ENCODE data around the gene HSD11B1L. TPM values are rescaled to one million over a fixed set of nuclear protein-coding genes. Genes with fewer than 3 reads are reported as not detected.

Gene HSD11B1L
- total RNA-seq, 1 donor from 2014 or later: 10.3 TPM

DNA sequence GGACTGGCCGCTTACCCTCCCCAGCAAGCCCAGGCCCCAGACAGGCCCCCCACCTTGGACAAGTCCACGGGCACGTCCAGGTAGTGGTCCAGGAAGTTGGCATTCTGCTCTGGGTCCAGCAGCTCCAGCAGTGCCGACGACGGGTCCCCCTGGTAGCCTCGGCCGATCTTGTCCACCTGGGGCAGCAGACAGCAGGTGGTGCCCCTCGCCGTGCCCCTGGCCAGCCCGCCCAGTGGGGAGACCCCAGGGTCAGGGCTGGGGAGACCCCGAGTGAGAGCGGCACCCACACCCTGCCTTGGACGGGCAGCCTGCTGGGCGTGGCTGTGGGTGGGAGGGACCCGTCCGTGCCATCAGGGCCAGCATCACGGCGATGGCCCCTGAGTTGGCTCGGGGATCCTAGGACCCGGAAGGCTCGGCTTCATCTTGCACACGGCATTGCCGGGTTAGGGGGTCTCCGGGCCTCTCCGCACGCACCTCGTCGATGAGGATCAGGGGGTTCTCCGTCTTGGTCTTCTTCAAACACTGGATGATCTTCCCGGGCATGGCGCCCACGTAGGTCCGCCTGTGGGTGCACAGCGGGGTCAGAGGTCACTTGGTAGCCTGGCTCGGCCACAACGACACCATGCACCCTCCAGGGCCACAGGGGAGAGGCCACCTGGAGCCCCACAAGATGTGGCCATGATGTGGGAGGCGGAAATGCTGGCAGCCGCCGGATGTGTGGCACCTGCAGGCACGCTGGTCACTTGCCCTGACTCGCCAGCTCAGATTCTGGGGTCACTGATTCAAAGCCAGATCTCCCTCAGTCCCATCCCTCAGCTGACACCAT, 15.6 kb downstream of the HSD11B1L start:
- peaks cover 24% of the 10 kb centered on the region for H3K4me1 ChIP-seq
- intact Hi-C loops (cut with DNase I): no loop called here
- TF ChIP-seq, protein P1, sequence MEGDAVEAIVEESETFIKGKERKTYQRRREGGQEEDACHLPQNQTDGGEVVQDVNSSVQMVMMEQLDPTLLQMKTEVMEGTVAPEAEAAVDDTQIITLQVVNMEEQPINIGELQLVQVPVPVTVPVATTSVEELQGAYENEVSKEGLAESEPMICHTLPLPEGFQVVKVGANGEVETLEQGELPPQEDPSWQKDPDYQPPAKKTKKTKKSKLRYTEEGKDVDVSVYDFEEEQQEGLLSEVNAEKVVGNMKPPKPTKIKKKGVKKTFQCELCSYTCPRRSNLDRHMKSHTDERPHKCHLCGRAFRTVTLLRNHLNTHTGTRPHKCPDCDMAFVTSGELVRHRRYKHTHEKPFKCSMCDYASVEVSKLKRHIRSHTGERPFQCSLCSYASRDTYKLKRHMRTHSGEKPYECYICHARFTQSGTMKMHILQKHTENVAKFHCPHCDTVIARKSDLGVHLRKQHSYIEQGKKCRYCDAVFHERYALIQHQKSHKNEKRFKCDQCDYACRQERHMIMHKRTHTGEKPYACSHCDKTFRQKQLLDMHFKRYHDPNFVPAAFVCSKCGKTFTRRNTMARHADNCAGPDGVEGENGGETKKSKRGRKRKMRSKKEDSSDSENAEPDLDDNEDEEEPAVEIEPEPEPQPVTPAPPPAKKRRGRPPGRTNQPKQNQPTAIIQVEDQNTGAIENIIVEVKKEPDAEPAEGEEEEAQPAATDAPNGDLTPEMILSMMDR (IDR thresholded peaks at IDR 0.05): no peak
- TF ChIP-seq POLR2AphosphoS5 (IDR thresholded peaks at IDR 0.05; ENCODE audit: insufficient read depth in 1 of 2, low read depth in 1 of 2): no peak
- TF ChIP-seq POLR2A (IDR thresholded peaks at IDR 0.05): no peak
- no peaks in the 10 kb centered on the region for H3K9me3 ChIP-seq
- H3K4me3 ChIP-seq: no peak overlapping the region
- H3K36me3 ChIP-seq: peaks cover 0 to 66% of the 10 kb centered on the region in 2 donors
- no peak overlapping the region for H3K27ac ChIP-seq
- DNase-seq (ENCODE audit: extremely low spot score in 2 of 2): no peak
- no peaks in the 10 kb centered on the region for H3K27me3 ChIP-seq

DNA sequence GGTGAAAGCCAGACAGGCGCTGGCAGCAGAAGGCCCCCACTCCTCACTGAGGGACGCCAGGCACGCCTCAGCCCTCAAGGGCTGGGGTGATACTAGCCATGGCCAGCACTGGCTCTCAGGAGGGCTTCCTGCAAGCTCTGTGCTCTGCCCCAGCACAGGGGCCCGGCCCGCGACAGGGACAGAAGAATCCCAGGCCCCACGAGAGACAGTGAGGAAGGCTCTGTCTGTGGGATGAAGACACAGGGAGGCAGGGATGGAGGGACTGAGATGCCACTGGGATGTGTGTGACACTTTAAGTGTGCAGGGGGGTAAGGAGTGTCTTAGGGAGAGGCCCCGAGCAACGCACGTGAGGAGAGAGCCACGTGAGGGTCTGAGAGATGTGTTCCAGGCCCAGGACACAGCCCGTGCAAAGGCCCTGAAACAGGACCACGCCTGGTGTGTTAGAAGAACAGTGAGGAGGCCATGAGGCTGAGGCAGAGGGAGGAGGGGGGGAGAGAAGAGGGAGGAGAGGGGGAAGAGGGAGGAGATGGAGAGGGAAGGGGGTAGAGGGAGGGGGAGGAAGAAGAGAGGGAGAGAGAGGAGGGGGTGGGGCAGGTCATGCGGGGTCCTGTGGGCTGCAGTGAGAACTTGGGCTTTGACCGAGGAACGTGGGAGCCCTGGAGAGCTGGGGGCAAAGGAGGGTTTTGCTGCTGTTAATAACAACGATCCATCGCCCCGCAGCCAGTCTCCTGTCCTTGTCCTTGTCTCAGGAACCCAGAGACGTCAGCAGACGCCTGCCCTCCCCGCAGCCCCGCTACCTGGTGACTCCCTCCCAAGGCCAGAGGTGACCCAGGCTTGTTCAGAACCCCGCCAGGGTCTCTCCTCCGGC, 16.4 kb downstream of the HSD11B1L start:
- no peak for TF ChIP-seq POLR2AphosphoS5 (IDR thresholded peaks at IDR 0.05; ENCODE audit: insufficient read depth in 1 of 2, low read depth in 1 of 2)
- TF ChIP-seq POLR2A (IDR thresholded peaks at IDR 0.05): no peak
- TF ChIP-seq, protein P1 (IDR thresholded peaks at IDR 0.05): no peak
- Histone ChIP-seq H3K4me1 (peaks cover 16% of the 10 kb centered on the region), H3K4me3 (no peak overlapping the region), H3K27ac (no peak overlapping the region), H3K9me3 (no peaks in the 10 kb centered on the region), H3K36me3 (peaks cover 0 to 65% of the 10 kb centered on the region in 2 donors), H3K27me3 (no peaks in the 10 kb centered on the region)
- no peak for DNase-seq (ENCODE audit: extremely low spot score in 2 of 2)
- intact Hi-C loops (cut with DNase I): no loop called here

DNA sequence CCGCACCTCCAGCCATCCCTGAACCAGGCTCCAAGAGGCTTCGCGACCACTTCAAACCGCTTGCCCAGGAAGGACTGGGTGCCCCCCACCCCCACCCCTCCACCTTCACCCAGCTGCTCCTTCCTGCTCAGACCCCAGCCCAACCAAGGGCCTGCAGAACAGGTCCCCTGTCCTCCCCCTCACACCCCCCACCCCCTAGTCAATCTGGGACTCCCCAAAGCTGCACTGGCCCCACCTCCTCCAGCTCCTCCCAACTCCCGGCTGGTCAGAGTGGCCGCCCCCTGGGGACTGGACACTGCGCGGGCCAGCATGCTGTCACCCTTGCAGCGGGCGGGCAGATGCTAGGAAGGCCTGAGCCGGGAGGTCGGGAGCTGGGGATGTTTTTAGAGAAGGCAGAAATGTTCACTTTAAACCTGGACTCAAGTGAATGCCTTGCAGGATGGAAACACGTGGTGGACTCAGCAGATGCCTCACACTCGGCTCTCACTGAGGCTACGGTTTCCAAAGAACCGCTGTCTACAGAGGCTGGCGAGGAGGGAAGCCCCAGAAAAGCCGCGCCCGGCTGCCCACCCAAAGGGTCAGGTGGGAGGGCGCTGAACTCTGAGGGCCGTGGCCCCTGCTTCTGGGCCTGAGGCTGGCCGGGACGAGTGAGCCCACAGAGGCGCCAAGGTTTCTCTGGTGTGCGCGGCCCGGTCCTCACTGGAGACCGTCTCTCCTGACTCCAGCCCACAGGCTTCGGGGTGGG, 17.2 kb downstream of the HSD11B1L start:
- Histone ChIP-seq H3K4me1 (peaks cover 8% of the 10 kb centered on the region), H3K4me3 (no peak overlapping the region), H3K9me3 (no peaks in the 10 kb centered on the region), H3K36me3 (peaks cover 0 to 57% of the 10 kb centered on the region in 2 donors), H3K27me3 (no peaks in the 10 kb centered on the region), H3K27ac (no peak overlapping the region)
- DNase-seq (ENCODE audit: extremely low spot score in 2 of 2): no peak
- TF ChIP-seq POLR2AphosphoS5 (IDR thresholded peaks at IDR 0.05; ENCODE audit: insufficient read depth in 1 of 2, low read depth in 1 of 2): no peak
- no peak for TF ChIP-seq POLR2A (IDR thresholded peaks at IDR 0.05)
- TF ChIP-seq, protein P1 (IDR thresholded peaks at IDR 0.05): no peak
- intact Hi-C loops (cut with DNase I): no loop called here

DNA sequence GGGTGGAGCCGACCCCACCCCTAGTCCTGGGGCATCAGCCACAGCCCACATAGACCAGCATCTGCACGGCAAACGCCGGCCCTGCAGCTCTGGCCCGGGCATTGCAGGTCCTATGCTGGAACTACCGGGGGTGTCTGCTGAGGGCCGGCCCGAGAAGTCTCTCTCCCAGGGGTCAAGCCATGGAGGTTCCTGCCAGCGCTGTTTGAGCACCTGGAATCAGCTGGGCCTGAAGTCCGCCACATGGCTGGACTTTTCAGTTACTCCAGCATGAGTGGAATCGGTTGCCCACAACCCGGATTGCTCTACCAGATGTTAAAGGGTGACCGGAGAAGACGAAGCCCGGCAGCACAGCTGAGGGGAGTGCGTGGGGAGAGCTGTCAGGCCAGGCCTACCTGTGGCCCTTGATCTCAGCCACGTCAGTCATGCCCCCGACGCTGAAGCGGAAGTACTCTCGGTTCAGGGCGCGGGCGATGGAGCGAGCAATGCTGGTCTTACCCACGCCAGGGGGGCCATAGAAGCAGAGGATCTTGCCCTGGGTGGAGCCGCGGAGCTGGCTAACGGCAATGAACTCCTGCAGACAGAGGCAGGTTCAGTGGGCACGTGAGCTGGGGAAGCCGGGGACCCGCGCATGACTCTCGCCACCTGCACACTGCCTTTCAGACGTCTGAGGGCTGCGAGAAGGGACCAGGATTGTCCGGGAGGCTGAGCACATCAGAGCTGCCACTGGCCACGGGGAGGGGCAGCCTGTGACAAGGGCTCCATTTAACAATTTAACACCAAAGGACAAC, 18.0 kb downstream of the HSD11B1L start:
- no peaks in the 10 kb centered on the region for H3K27me3 ChIP-seq
- TF ChIP-seq POLR2AphosphoS5 (IDR thresholded peaks at IDR 0.05; ENCODE audit: insufficient read depth in 1 of 2, low read depth in 1 of 2) (no peak), POLR2A (IDR thresholded peaks at IDR 0.05) (no peak)
- TF ChIP-seq, protein P1 (IDR thresholded peaks at IDR 0.05): no peak
- no peak overlapping the region for H3K4me3 ChIP-seq
- no peak overlapping the region for H3K27ac ChIP-seq
- peaks cover under 1% of the 10 kb centered on the region for H3K4me1 ChIP-seq
- H3K9me3 ChIP-seq: no peaks in the 10 kb centered on the region
- peaks cover 0 to 60% of the 10 kb centered on the region in 2 donors for H3K36me3 ChIP-seq
- intact Hi-C loops (cut with DNase I): no loop called here
- DNase-seq (ENCODE audit: extremely low spot score in 2 of 2): no peak

Measured in vagina (tissue), 2 donors.